Parathyroid adenoma (tissue), 2 donors: Measurements from ENCODE around the gene LIMCH1.
"Not testable (repeated sequence)": the region's sequence is repeated elsewhere in the genome, so short reads cannot be mapped to it uniquely, and the experiment has no call there.

Experiments used
- H2AFZ ChIP-seq: fragments of 300-600 bp; sonication (generic); one replicate; pipeline ENCODE4 v1.7.0; 2017; ENCODE audit warnings: antibody characterized with exemption, mild to moderate bottlenecking
- H3K27ac ChIP-seq: fragments of 300-600 bp; sonication (generic); one replicate; pipeline ENCODE4 v1.7.0; 2017
- H3K27me3 ChIP-seq: fragments of 300-600 bp; sonication (generic); one replicate; pipeline ENCODE4 v1.7.0; 2017; ENCODE audit warnings: low read length; ENCODE audit not compliant: control insufficient read depth, insufficient read depth
- H3K36me3 ChIP-seq: fragments of 300-600 bp; sonication (generic); one replicate; pipeline ENCODE4 v1.7.0; 2017; ENCODE audit warnings: low read length; ENCODE audit not compliant: control insufficient read depth, insufficient read depth
- H3K4me1 ChIP-seq: fragments of 300-600 bp; sonication (generic); one replicate; pipeline ENCODE4 v1.7.0; 2017; ENCODE audit warnings: control low read depth
- H3K4me2 ChIP-seq: fragments of 300-600 bp; sonication (generic); one replicate; pipeline ENCODE4 v1.7.0; 2017; ENCODE audit warnings: low read length
- H3K4me3 ChIP-seq: fragments of 300-600 bp; sonication (generic); one replicate; pipeline ENCODE4 v1.7.0; 2017; ENCODE audit warnings: low read depth, low read length
- H3K79me2 ChIP-seq: fragments of 300-600 bp; sonication (generic); one replicate; pipeline ENCODE4 v1.7.0; 2017; ENCODE audit warnings: control low read depth
- H3K9ac ChIP-seq: fragments of 300-600 bp; sonication (generic); one replicate; pipeline ENCODE4 v1.7.0; 2017; ENCODE audit warnings: mild to moderate bottlenecking
- H3K9me3 ChIP-seq: fragments of 300-600 bp; sonication (generic); one replicate; pipeline ENCODE4 v1.7.0; 2017; ENCODE audit warnings: low read length; ENCODE audit not compliant: control insufficient read depth
- TF ChIP-seq, protein P1 (sequence below): fragments of 300-600 bp; sonication (generic); IDR thresholded peaks from one replicate; pipeline ENCODE4 v1.7.0; 2017; ENCODE audit warnings: antibody characterized with exemption, mild to moderate bottlenecking
- donor health status: primary hyperparathyroidism.

The LIMCH1 gene

DNA sequence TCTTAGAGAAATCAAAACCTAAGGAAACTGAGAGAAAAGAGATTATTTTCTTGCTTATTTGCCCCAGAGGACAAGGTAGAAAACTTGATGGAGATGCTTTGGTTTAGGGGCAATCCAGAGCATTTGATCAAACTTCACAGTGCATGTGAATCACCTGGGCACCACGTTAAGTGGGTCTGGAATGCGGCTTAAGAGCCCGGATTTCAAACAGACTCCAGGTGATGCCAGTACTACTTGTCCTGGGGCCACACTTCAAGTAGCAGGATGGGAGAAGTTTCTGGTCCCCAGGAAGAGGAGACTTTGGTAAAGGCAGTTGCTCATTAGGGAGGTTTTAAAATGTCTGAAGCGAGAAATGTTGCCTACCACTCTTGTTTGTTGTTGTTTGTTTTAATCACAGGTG lies 158.8 kb downstream of the LIMCH1 start:
- Histone ChIP-seq H3K4me2 (no peak overlapping the region), H3K9me3 (no peaks in the 10 kb centered on the region), H3K27ac (no peak overlapping the region), H3K79me2 (no peaks in the 10 kb centered on the region), H3K4me1 (no peaks in the 10 kb centered on the region), H3K9ac (no peak overlapping the region), H3K27me3 (no peaks in the 10 kb centered on the region), H2AFZ (no peak overlapping the region), H3K36me3 (no peaks in the 10 kb centered on the region), H3K4me3 (no peak overlapping the region)
- TF ChIP-seq, protein P1, sequence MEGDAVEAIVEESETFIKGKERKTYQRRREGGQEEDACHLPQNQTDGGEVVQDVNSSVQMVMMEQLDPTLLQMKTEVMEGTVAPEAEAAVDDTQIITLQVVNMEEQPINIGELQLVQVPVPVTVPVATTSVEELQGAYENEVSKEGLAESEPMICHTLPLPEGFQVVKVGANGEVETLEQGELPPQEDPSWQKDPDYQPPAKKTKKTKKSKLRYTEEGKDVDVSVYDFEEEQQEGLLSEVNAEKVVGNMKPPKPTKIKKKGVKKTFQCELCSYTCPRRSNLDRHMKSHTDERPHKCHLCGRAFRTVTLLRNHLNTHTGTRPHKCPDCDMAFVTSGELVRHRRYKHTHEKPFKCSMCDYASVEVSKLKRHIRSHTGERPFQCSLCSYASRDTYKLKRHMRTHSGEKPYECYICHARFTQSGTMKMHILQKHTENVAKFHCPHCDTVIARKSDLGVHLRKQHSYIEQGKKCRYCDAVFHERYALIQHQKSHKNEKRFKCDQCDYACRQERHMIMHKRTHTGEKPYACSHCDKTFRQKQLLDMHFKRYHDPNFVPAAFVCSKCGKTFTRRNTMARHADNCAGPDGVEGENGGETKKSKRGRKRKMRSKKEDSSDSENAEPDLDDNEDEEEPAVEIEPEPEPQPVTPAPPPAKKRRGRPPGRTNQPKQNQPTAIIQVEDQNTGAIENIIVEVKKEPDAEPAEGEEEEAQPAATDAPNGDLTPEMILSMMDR, result no peak

DNA sequence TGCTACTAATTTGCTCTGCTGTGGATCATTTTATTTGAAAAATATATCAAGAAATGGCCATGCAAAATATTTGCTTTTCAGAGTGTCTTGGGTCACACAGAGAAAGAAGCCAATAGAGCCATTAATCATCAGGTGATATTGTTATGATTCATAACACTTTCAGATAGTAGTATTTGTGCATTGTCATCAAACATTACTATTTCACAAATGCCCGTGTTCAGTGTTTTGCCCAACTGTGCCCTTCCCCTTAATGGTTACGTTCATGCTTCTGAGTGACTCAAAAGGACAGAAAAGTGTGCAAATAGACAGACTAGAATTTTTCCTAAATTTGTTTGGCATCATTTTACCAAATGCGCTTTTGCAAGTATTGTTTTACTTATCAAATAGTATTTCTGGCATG lies 164.0 kb downstream of the LIMCH1 start:
- Histone ChIP-seq H3K9ac (no peak overlapping the region), H3K4me2 (no peak overlapping the region), H3K27me3 (no peaks in the 10 kb centered on the region), H3K36me3 (no peaks in the 10 kb centered on the region), H3K9me3 (no peaks in the 10 kb centered on the region), H3K4me1 (no peaks in the 10 kb centered on the region), H3K27ac (no peak overlapping the region), H2AFZ (no peak overlapping the region), H3K4me3 (no peak overlapping the region), H3K79me2 (no peaks in the 10 kb centered on the region)
- TF ChIP-seq, protein P1, result no peak

DNA sequence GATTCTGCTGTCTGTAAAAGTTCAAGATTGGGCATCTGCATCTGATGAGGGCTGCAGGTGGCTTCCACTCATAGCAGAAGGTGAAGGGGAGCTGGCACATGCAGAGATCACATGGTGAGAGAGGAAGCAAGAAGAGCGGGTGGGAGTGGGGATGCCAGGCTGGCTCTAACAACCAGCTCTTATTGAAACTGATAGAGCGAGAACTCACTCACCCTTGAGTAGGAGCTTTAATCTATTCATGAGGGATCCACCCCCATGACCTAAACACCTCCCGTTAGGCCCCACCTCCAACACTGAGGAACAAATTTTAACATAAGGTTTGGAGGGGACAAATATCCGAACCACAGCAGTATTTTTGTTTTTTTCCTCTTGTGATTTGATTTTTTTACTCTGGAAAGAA lies 164.8 kb downstream of the LIMCH1 start:
- no peaks in the 10 kb centered on the region for H3K4me1 ChIP-seq
- no peak overlapping the region for H3K4me3 ChIP-seq
- no peak overlapping the region for H3K9ac ChIP-seq
- H3K4me2 ChIP-seq, result no peak overlapping the region
- no peak overlapping the region for H3K27ac ChIP-seq
- H3K79me2 ChIP-seq, result no peaks in the 10 kb centered on the region
- no peaks in the 10 kb centered on the region for H3K27me3 ChIP-seq
- TF ChIP-seq, protein P1, result no peak
- H3K36me3 ChIP-seq, result no peaks in the 10 kb centered on the region
- H3K9me3 ChIP-seq, result no peaks in the 10 kb centered on the region
- H2AFZ ChIP-seq, result no peak overlapping the region

DNA sequence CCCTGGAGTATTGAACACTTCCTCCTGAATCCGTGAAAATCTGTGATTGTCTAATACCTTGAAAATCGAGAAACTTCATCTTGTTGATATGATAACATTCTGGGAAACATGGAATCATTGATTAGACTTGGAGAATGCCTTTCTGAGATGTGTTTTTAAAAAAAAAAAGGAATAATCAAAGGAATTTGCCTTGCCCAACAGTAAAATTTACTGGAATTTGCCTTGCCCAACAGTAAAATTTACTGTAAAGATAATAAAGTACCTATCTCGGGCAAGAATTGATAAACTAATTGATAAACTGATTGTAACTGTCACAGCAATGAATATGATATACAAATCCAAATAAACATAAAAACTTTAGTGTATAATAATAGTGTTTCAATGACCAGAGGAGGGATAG lies 165.8 kb downstream of the LIMCH1 start:
- Histone ChIP-seq H3K4me1 (no peaks in the 10 kb centered on the region), H3K79me2 (no peaks in the 10 kb centered on the region), H3K9ac (no peak overlapping the region), H3K4me2 (no peak overlapping the region), H2AFZ (no peak overlapping the region), H3K27ac (no peak overlapping the region), H3K4me3 (no peak overlapping the region), H3K9me3 (no peaks in the 10 kb centered on the region), H3K36me3 (no peaks in the 10 kb centered on the region), H3K27me3 (no peaks in the 10 kb centered on the region)
- TF ChIP-seq, protein P1, result no peak

DNA sequence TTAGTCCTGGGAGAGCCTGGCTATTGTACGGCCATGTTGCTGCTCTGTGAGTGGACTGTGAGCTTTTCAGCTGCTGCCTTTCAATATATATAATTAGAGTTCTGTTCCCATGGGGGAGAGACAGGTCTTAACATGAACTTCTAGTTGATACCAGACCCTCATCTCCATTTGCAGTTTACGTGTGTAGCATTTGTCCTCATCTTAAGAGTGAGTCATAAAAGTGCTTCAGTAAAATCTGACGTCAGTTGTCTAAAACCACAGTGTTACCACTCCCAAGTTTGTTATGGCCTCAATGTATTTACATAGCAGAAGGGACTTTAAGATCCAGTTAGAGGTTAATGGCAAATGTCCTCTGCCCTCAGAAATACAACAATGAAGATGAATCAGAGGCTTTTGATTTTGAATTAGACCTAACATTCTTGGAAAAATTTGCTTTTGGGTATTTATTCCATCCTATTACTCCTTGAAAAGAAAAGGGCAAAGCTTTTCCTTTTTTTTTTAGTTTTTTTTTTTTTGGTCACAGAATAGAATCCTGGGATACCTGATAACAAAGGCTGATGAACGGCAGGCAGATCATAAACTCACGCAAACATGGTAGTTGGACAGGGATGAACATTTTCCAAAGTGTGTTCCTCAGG lies 172.0 kb downstream of the LIMCH1 start:
- no peak overlapping the region for H3K4me3 ChIP-seq
- TF ChIP-seq, protein P1, result no peak
- no peak overlapping the region for H2AFZ ChIP-seq
- no peaks in the 10 kb centered on the region for H3K36me3 ChIP-seq
- no peaks in the 10 kb centered on the region for H3K79me2 ChIP-seq
- no peak overlapping the region for H3K9ac ChIP-seq
- H3K4me1 ChIP-seq, result no peaks in the 10 kb centered on the region
- H3K27me3 ChIP-seq, result no peaks in the 10 kb centered on the region
- no peak overlapping the region for H3K4me2 ChIP-seq
- H3K9me3 ChIP-seq, result no peaks in the 10 kb centered on the region
- no peak overlapping the region for H3K27ac ChIP-seq

DNA sequence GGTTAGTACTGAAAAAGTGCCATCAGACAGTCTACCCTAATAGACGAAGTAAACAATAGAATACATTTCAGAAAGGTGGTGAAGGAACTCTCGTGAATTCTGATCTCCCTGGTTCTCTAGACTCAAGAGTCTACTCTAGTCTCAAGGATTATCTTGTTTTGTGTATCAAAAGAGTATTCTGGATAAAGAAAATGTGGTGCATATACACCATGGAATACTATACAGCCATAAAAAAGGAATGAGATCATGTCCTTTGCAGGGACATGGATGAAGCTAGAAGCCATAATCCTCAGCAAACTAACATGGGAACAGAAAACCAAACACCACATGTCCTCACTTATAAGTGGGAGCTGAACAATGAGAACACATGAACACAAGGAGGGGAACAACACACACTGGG lies 173.7 kb downstream of the LIMCH1 start:
- not testable (repeated sequence) for H3K4me1 ChIP-seq, H3K4me2 ChIP-seq, H3K27ac ChIP-seq, H3K9me3 ChIP-seq, H3K4me3 ChIP-seq, H3K79me2 ChIP-seq, H2AFZ ChIP-seq, H3K9ac ChIP-seq, H3K36me3 ChIP-seq, H3K27me3 ChIP-seq
